Osteocyte (in vitro differentiated cells): ENCODE measurements around the gene ELL. TPM values are rescaled to one million over a fixed set of nuclear protein-coding genes. Genes with fewer than 3 reads are reported as not detected.

Experiments
- DNase-seq: peaks from one replicate; pipeline ENCODE4 v3.0.0; 2021; ENCODE audit warnings: mixed read lengths; ENCODE audit not compliant: unreplicated experiment; ENCODE audit errors: extremely low spot score
- H3K27ac Mint-ChIP-seq: one replicate; pipeline ENCODE4 v1.8.0; 2021; ENCODE audit warnings: mild to moderate bottlenecking, mixed read lengths; ENCODE audit not compliant: unreplicated experiment
- H3K27me3 Mint-ChIP-seq: one replicate; pipeline ENCODE4 v1.8.0; 2021; ENCODE audit warnings: mixed read lengths; ENCODE audit not compliant: unreplicated experiment
- H3K36me3 Mint-ChIP-seq: one replicate; pipeline ENCODE4 v1.8.0; 2021; ENCODE audit warnings: mixed read lengths; ENCODE audit not compliant: unreplicated experiment
- H3K4me1 Mint-ChIP-seq: one replicate; pipeline ENCODE4 v1.8.0; 2021; ENCODE audit warnings: mixed read lengths; ENCODE audit not compliant: unreplicated experiment
- H3K4me3 Mint-ChIP-seq: one replicate; pipeline ENCODE4 v1.8.0; 2021; ENCODE audit warnings: mild to moderate bottlenecking, moderate library complexity, mixed read lengths; ENCODE audit not compliant: unreplicated experiment
- H3K9me3 Mint-ChIP-seq: one replicate; pipeline ENCODE4 v1.8.0; 2021; ENCODE audit warnings: mixed read lengths; ENCODE audit not compliant: unreplicated experiment
- CTCF ChIP-seq: fragments of 200-600 bp; sonication (generic); IDR thresholded peaks from 2 replicates; pipeline ENCODE4 v1.5.0; 2021; ENCODE audit warnings: antibody characterized with exemption, mild to moderate bottlenecking, moderate library complexity
- total RNA-seq: library from RNA; stranded (reverse); gene quantifications from 2 replicates; pipeline ENCODE4 v1.2.1, GENCODE V29; 2021

ELL gene
- total RNA-seq, 1 donor from 2014 or later = 17.6 TPM

- TF ChIP-seq CTCF = no peak
- no peak overlapping the region for H3K4me3 Mint-ChIP-seq
- H3K36me3 Mint-ChIP-seq = no peaks in the 10 kb centered on the region
- no peaks in the 10 kb centered on the region for H3K9me3 Mint-ChIP-seq
- no peaks in the 10 kb centered on the region for H3K27me3 Mint-ChIP-seq
- no peak overlapping the region for H3K27ac Mint-ChIP-seq
- peaks cover 31% of the 10 kb centered on the region for H3K4me1 Mint-ChIP-seq
- DNase-seq = no peak
Observed at GRCh38 chr19:18433015-18433691, 88.7 kb downstream of the ELL start.

DNA sequence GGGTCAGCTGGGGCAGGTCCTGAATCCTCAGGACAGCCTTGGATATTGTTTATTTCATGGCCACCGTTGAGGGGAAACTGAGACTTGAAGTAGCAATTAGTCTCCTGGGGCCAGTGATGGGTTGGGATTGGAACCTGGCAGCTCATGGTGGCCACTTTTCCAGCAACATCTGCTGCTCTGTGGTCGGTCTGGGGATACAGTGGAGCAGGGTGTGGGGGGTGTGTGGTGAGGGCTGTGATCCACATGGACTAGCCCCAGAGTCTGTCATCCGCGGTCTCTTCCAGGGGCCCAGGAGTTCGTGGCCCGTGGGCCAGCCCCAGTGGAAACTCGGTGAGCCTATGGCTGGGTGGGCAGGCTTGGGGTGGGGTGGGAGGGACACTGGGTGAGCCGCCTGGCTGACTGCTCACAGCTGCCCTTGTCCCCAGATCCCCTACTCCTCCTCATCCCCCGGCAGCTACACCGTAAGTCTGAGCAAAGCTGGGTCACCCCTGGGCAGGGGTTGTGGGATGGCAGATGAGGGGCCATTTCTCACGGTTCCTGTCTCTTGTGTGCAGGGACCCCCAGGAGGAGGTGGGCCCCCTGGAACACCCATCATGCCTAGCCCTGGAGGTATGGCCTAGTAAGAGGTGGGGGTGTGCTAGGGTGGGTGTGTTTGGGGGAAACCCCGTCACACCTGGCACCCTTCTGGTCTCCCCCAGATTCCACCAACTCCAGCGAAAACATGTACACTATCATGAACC, 89.4 kb downstream of the ELL start:
- no peak for TF ChIP-seq CTCF
- no peaks in the 10 kb centered on the region for H3K27me3 Mint-ChIP-seq
- H3K4me1 Mint-ChIP-seq = peaks cover 29% of the 10 kb centered on the region
- no peak overlapping the region for H3K4me3 Mint-ChIP-seq
- no peaks in the 10 kb centered on the region for H3K36me3 Mint-ChIP-seq
- no peak overlapping the region for H3K27ac Mint-ChIP-seq
- no peak for DNase-seq
- no peaks in the 10 kb centered on the region for H3K9me3 Mint-ChIP-seq

- Mint-ChIP-seq H3K4me1 (peaks cover 28% of the 10 kb centered on the region), H3K27me3 (no peaks in the 10 kb centered on the region), H3K9me3 (no peaks in the 10 kb centered on the region), H3K4me3 (no peak overlapping the region), H3K36me3 (no peaks in the 10 kb centered on the region), H3K27ac (no peak overlapping the region)
- no peak for DNase-seq
- TF ChIP-seq CTCF = no peak
Observed at GRCh38 chr19:18431351-18432197, 90.3 kb downstream of the ELL start.

DNA sequence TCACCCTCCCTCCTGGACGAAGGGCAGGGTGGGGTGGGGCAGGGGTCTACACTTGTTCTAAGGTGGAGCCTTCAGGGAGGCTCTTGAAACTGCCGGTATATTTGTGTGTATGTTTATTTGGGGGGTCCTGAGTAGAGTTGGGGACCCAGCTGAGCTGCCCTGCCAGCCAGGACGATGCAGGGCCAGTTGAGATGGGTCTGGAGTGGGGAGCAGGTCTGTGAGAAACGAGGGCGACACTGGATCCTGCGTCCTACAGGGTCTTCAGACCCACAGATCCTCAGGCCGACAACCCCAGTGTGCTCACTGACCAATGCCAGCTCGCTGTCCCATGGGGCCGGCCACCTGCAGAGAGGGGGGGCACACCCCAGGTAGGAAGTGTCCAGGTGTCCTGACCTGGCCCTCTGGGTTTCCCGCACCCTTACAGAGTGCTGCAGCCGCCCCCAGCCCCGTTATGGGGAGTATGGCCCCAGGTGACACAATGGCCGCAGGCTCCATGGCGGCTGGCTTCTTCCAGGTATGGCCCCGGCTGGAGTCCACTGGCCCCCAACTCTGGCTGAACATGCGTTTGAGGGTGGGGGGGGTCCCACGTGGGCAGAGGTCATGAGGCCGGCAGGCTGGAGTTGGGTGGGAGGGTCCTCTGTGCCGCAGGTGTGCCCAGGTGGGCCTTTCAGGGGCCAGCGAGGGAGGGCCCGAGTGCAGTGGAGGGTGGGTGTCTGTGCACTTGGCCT, 91.3 kb downstream of the ELL start:
- no peak for DNase-seq
- H3K36me3 Mint-ChIP-seq = no peaks in the 10 kb centered on the region
- H3K27me3 Mint-ChIP-seq = no peaks in the 10 kb centered on the region
- H3K9me3 Mint-ChIP-seq = no peaks in the 10 kb centered on the region
- TF ChIP-seq CTCF = no peak
- peak overlapping the region; percentile 57 for H3K27ac Mint-ChIP-seq
- peaks cover 26% of the 10 kb centered on the region for H3K4me1 Mint-ChIP-seq
- H3K4me3 Mint-ChIP-seq = no peak overlapping the region
